ENCODE measurements around the gene BIRC5.
A peak's percentile ranks its signal among the peaks of the same experiment; 100 is the strongest.

Gene BIRC5

GRCh38 chr17:78184868-78185267 is 29.2 kb upstream of the BIRC5 start:
- Histone ChIP-seq H3K27me3 (ENCODE audit: control insufficient read depth, low read length) (no peaks in the 10 kb centered on the region), H3K4me3 (ENCODE audit: low read length) (peak overlapping the region; percentile 100), H3K4me2 (ENCODE audit: low read length) (peak overlapping the region; percentile 97), H3K4me1 (ENCODE audit: control insufficient read depth, low read length) (peaks cover 67% of the 10 kb centered on the region), H3K9me2 (replicated peaks; ENCODE audit: control insufficient read depth, low read length) (no peaks in the 10 kb centered on the region), H3K27ac (ENCODE audit: low read depth, low read length) (no peak overlapping the region), H3K9me3 (ENCODE audit: control insufficient read depth, insufficient read depth, low read length) (no peaks in the 10 kb centered on the region), H3K36me3 (ENCODE audit: control insufficient read depth, low read length) (peaks cover 76% of the 10 kb centered on the region), H3F3A (ENCODE audit: control insufficient read depth, insufficient read depth) (no peaks in the 10 kb centered on the region), H3K79me2 (ENCODE audit: control insufficient read depth, low read length) (peaks cover 89% of the 10 kb centered on the region), H4K20me1 (ENCODE audit: control insufficient read depth, insufficient read depth, low read depth, low read length) (peaks cover 17% of the 10 kb centered on the region)
- TF ChIP-seq CTCF (IDR thresholded peaks at IDR 0.05; ENCODE audit: low read depth, low read length, poor library complexity, severe bottlenecking) (no peak), EZH2phosphoT487 (IDR thresholded peaks at IDR 0.05; ENCODE audit: borderline replicate concordance, low read length) (no peak)

GRCh38 chr17:78185981-78186691 is 27.9 kb upstream of the BIRC5 start:
- peaks cover 95% of the 10 kb centered on the region for H3K79me2 ChIP-seq (ENCODE audit: control insufficient read depth, low read length)
- H3F3A ChIP-seq (ENCODE audit: control insufficient read depth, insufficient read depth): no peaks in the 10 kb centered on the region
- no peak for TF ChIP-seq CTCF (IDR thresholded peaks at IDR 0.05; ENCODE audit: low read depth, low read length, poor library complexity, severe bottlenecking)
- TF ChIP-seq EZH2phosphoT487 (IDR thresholded peaks at IDR 0.05; ENCODE audit: borderline replicate concordance, low read length): no peak
- H3K9me2 ChIP-seq (replicated peaks; ENCODE audit: control insufficient read depth, low read length): no peaks in the 10 kb centered on the region
- H3K4me1 ChIP-seq (ENCODE audit: control insufficient read depth, low read length): peaks cover 72% of the 10 kb centered on the region
- no peaks in the 10 kb centered on the region for H3K9me3 ChIP-seq (ENCODE audit: control insufficient read depth, insufficient read depth, low read length)
- H3K4me2 ChIP-seq (ENCODE audit: low read length): peak overlapping the region; percentile 97
- no peak overlapping the region for H3K27ac ChIP-seq (ENCODE audit: low read depth, low read length)
- peaks cover 17% of the 10 kb centered on the region for H4K20me1 ChIP-seq (ENCODE audit: control insufficient read depth, insufficient read depth, low read depth, low read length)
- no peaks in the 10 kb centered on the region for H3K27me3 ChIP-seq (ENCODE audit: control insufficient read depth, low read length)
- peaks cover 76% of the 10 kb centered on the region for H3K36me3 ChIP-seq (ENCODE audit: control insufficient read depth, low read length)
- peak overlapping the region; percentile 100 for H3K4me3 ChIP-seq (ENCODE audit: low read length)

- H3K9me3 ChIP-seq (ENCODE audit: control insufficient read depth, insufficient read depth, low read length): no peaks in the 10 kb centered on the region
- H3K36me3 ChIP-seq (ENCODE audit: control insufficient read depth, low read length): peaks cover 76% of the 10 kb centered on the region
- no peaks in the 10 kb centered on the region for H3K9me2 ChIP-seq (replicated peaks; ENCODE audit: control insufficient read depth, low read length)
- H3K4me3 ChIP-seq (ENCODE audit: low read length): peak within 1 kb of the TSS; percentile 100
- H3K4me1 ChIP-seq (ENCODE audit: control insufficient read depth, low read length): peaks cover 73% of the 10 kb centered on the region
- H3K27me3 ChIP-seq (ENCODE audit: control insufficient read depth, low read length): no peaks in the 10 kb centered on the region
- H4K20me1 ChIP-seq (ENCODE audit: control insufficient read depth, insufficient read depth, low read depth, low read length): peaks cover 17% of the 10 kb centered on the region
- no peaks in the 10 kb centered on the region for H3F3A ChIP-seq (ENCODE audit: control insufficient read depth, insufficient read depth)
- peak within 1 kb of the TSS; percentile 97 for H3K4me2 ChIP-seq (ENCODE audit: low read length)
- TF ChIP-seq EZH2phosphoT487 (IDR thresholded peaks at IDR 0.05; ENCODE audit: borderline replicate concordance, low read length) (no peak), CTCF (IDR thresholded peaks at IDR 0.05; ENCODE audit: low read depth, low read length, poor library complexity, severe bottlenecking) (peak; percentile 51)
- peaks cover 97% of the 10 kb centered on the region for H3K79me2 ChIP-seq (ENCODE audit: control insufficient read depth, low read length)
- peak within 1 kb of the TSS; percentile 76 for H3K27ac ChIP-seq (ENCODE audit: low read depth, low read length)
Observed at GRCh38 chr17:78186692-78187595, 27.1 kb upstream of the BIRC5 start, which contains the start of the genes AFMID and TK1. TSS of gene AFMID (plus strand) at chr17:78187362. CDS start at chr17:78187371, 9 bp downstream. TSS of gene TK1 (minus strand) at chr17:78187052. CDS start at chr17:78186994, 58 bp downstream.
